ENCODE data around the gene IL1RAPL1. TPM values are rescaled to one million over a fixed set of nuclear protein-coding genes. Genes with fewer than 3 reads are reported as not detected.

The IL1RAPL1 gene
- total and polyA plus RNA-seq, 2 experiments from 2014 or later: 0.18 to 0.49 TPM

DNA sequence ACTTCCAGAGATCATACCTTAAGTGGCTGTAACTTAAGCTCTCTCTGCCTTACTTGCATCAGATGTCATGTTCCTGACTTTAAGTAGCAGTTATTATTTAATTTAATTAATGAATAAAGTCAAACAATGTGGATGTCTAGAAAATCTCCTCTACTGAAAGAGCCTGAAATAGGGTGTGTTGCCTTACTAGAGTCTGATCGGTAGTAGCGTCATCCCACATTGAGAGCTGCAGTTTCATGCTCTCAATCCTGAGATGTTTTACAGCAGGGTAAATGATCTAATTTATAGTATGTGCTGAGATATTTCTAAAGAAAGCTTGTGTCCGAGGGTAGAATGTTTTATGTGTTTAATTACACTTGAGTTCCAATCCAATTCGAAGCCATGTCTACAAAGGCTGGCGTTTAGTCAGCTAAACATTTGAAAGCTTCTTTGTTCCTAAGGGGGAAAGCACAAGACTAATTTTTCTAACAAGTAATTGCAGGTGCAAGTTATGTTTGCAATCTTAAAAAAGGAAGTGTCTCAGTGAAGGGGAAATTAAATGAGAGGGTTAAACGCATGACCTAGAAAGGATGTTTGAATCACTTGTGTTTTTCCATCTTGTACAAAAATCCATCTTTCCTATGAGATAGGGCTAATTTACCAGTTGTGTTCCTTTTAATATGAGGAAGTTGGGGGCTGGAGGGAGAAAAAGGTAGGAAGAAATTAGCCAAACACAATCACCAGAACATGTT is 1237.1 kb downstream of the IL1RAPL1 start:
- H3K4me3 Mint-ChIP-seq: no peak overlapping the region
- Histone ChIP-seq H3F3A (replicated peaks; ENCODE audit: low read depth) (no peaks in the 10 kb centered on the region), H3K79me2 (replicated peaks; ENCODE audit: insufficient read depth) (no peaks in the 10 kb centered on the region), H3K4me2 (no peak overlapping the region), H3K27me3 (ENCODE audit: insufficient read depth) (no peaks in the 10 kb centered on the region), H4K20me1 (replicated peaks; ENCODE audit: insufficient read depth) (no peaks in the 10 kb centered on the region), H2AFZ (no peak overlapping the region), H3K27ac (ENCODE audit: low read depth) (no peak overlapping the region), H3K9me2 (ENCODE audit: insufficient read depth) (no peaks in the 10 kb centered on the region), H3K36me3 (ENCODE audit: insufficient read depth) (no peaks in the 10 kb centered on the region), H3K4me1 (ENCODE audit: insufficient read depth) (no peaks in the 10 kb centered on the region), H3K4me3 (no peak overlapping the region)
- H3K9me3 Mint-ChIP-seq: no peaks in the 10 kb centered on the region
- no peak overlapping the region for H3K27ac Mint-ChIP-seq
- DNase-seq (ENCODE audit: low spot score) (no peak), ATAC-seq (no peak)
- TF ChIP-seq CTCF (conservative IDR thresholded peaks at IDR 0.05; ENCODE audit: low read depth in 2 of 2) (no peak), STAT1 (IDR thresholded peaks at IDR 0.05; ENCODE audit: unreplicated experiment) (no peak), ZNF331 (CRISPR knock-in tag; IDR thresholded peaks at IDR 0.05; ENCODE audit: low read depth) (no peak), POLR2AphosphoS5 (IDR thresholded peaks at IDR 0.05; ENCODE audit: low read depth) (no peak), EZH2 (IDR thresholded peaks at IDR 0.05; ENCODE audit: low read depth, unreplicated experiment) (no peak)
- H3K36me3 Mint-ChIP-seq (ENCODE audit: low read depth): no peaks in the 10 kb centered on the region
- H3K27me3 Mint-ChIP-seq (ENCODE audit: insufficient read depth, low read depth, poor library complexity): no peaks in the 10 kb centered on the region
- no peaks in the 10 kb centered on the region for H3K4me1 Mint-ChIP-seq

DNA sequence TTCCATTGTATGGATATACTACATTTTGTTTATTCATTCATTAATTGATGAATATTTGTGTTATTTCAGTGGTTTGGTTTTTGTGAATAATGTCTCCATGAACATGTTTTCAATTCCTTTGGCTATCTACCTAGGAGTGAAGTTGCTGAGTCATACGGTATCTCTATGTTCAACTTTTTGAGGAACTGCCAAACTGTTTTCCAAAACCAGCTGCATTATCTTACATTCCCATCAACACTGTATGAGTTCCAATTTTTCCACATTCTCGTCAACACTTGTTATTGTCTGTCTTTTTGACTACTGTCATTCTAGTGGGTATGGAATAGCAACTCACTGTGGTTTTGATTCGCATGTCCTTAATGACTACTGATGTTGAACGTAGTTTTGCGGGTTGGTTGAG is 1239.5 kb downstream of the IL1RAPL1 start:
- no peak overlapping the region for H2AFZ ChIP-seq
- no peaks in the 10 kb centered on the region for H3F3A ChIP-seq (replicated peaks; ENCODE audit: low read depth)
- H3K27me3 Mint-ChIP-seq (ENCODE audit: insufficient read depth, low read depth, poor library complexity): no peaks in the 10 kb centered on the region
- H3K4me3 Mint-ChIP-seq: no peak overlapping the region
- ATAC-seq (no peak), DNase-seq (ENCODE audit: low spot score) (no peak)
- H3K27me3 ChIP-seq (ENCODE audit: insufficient read depth): no peaks in the 10 kb centered on the region
- no peaks in the 10 kb centered on the region for H3K36me3 Mint-ChIP-seq (ENCODE audit: low read depth)
- H3K4me1 Mint-ChIP-seq: no peaks in the 10 kb centered on the region
- H3K9me2 ChIP-seq (ENCODE audit: insufficient read depth): no peaks in the 10 kb centered on the region
- no peak overlapping the region for H3K4me3 ChIP-seq
- no peaks in the 10 kb centered on the region for H3K79me2 ChIP-seq (replicated peaks; ENCODE audit: insufficient read depth)
- TF ChIP-seq STAT1 (IDR thresholded peaks at IDR 0.05; ENCODE audit: unreplicated experiment) (no peak), EZH2phosphoT487 (IDR thresholded peaks at IDR 0.05; ENCODE audit: unreplicated experiment) (no peak), ZNF331 (CRISPR knock-in tag; IDR thresholded peaks at IDR 0.05; ENCODE audit: low read depth) (no peak), POLR2AphosphoS5 (IDR thresholded peaks at IDR 0.05; ENCODE audit: low read depth) (no peak), CTCF (conservative IDR thresholded peaks at IDR 0.05; ENCODE audit: low read depth in 2 of 2) (no peak), ETS1 (IDR thresholded peaks at IDR 0.05) (no peak), NANOG (IDR thresholded peaks at IDR 0.05; ENCODE audit: borderline replicate concordance) (no peak)
- H3K27ac ChIP-seq (ENCODE audit: low read depth): no peak overlapping the region
- H4K20me1 ChIP-seq (replicated peaks; ENCODE audit: insufficient read depth): no peaks in the 10 kb centered on the region
- H3K4me1 ChIP-seq (ENCODE audit: insufficient read depth): no peaks in the 10 kb centered on the region
- no peak overlapping the region for H3K27ac Mint-ChIP-seq
- no peak overlapping the region for H3K4me2 ChIP-seq
- H3K9me3 Mint-ChIP-seq: no peaks in the 10 kb centered on the region
- no peaks in the 10 kb centered on the region for H3K36me3 ChIP-seq (ENCODE audit: insufficient read depth)

Data from GM23338 (cell line).